CD4-positive, alpha-beta T cell treated with Interleukin-2 at 100 ng/mL for 4 hours (primary cell): ENCODE results near the gene HIVEP3.
"Not testable (repeated sequence)": the region's sequence is repeated elsewhere in the genome, so short reads cannot be mapped to it uniquely, and the experiment has no call there.

Experiments used
- DNase-seq: peaks from one replicate; pipeline ENCODE4 v3.0.0-alpha.2; 2020; ENCODE audit warnings: low spot score

HIVEP3 gene

GRCh38 chr1:41918450-41919043, at the start of gene HIVEP3:
Gene HIVEP3 (minus strand): TSS chr1:41918922.
- DNase-seq: no peak

GRCh38 chr1:41964400-41964799, 45.7 kb upstream of the HIVEP3 start:
- no peak for DNase-seq

GRCh38 chr1:41963636-41964035, 44.9 kb upstream of the HIVEP3 start:
- no peak for DNase-seq

- no peak for DNase-seq
Measured at GRCh38 chr1:41958015-41958673, 39.4 kb upstream of the HIVEP3 start.

GRCh38 chr1:41957568-41957967, 38.8 kb upstream of the HIVEP3 start:
- no peak for DNase-seq

GRCh38 chr1:41955461-41956159, 36.9 kb upstream of the HIVEP3 start:
- DNase-seq: no peak

GRCh38 chr1:41954533-41954944, 35.8 kb upstream of the HIVEP3 start:
- no peak for DNase-seq

- no peak for DNase-seq
Measured at GRCh38 chr1:41953291-41953690, 34.6 kb upstream of the HIVEP3 start.

GRCh38 chr1:41952208-41952607, 33.5 kb upstream of the HIVEP3 start:
- DNase-seq: no peak

GRCh38 chr1:41951492-41951891, 32.8 kb upstream of the HIVEP3 start:
- DNase-seq: not testable (repeated sequence)

GRCh38 chr1:41950820-41951219, 32.1 kb upstream of the HIVEP3 start:
- no peak for DNase-seq

- not testable (repeated sequence) for DNase-seq
Measured at GRCh38 chr1:41945946-41946345, 27.2 kb upstream of the HIVEP3 start.

GRCh38 chr1:41943717-41944116, 25.0 kb upstream of the HIVEP3 start:
- DNase-seq: no peak

GRCh38 chr1:41942278-41942677, 23.6 kb upstream of the HIVEP3 start:
- no peak for DNase-seq

- no peak for DNase-seq
Measured at GRCh38 chr1:41941381-41941780, 22.7 kb upstream of the HIVEP3 start.

- DNase-seq: no peak
Measured at GRCh38 chr1:41939194-41939593, 20.5 kb upstream of the HIVEP3 start.

GRCh38 chr1:41936107-41936506, 17.4 kb upstream of the HIVEP3 start:
- DNase-seq: peak; percentile 7

GRCh38 chr1:41935226-41935625, 16.5 kb upstream of the HIVEP3 start:
- no peak for DNase-seq

GRCh38 chr1:41933106-41933505, 14.4 kb upstream of the HIVEP3 start:
- DNase-seq: no peak

GRCh38 chr1:41931578-41931977, 12.9 kb upstream of the HIVEP3 start:
- DNase-seq: no peak

- DNase-seq: no peak
Measured at GRCh38 chr1:41927118-41927517, 8.4 kb upstream of the HIVEP3 start.

- no peak for DNase-seq
Measured at GRCh38 chr1:41925712-41926111, 7.0 kb upstream of the HIVEP3 start.

GRCh38 chr1:41924911-41925310, 6.2 kb upstream of the HIVEP3 start:
- DNase-seq: no peak
